DMS79 (cell line): ENCODE data around the gene GEMIN4.
"Not testable (repeated sequence)": the region's sequence is repeated elsewhere in the genome, so short reads cannot be mapped to it uniquely, and the experiment has no call there.

Experiments used
- DNase-seq: peaks from one replicate; lab custom pipeline; 2025; lab: John Stamatoyannopoulos, UW

Gene GEMIN4

DNA sequence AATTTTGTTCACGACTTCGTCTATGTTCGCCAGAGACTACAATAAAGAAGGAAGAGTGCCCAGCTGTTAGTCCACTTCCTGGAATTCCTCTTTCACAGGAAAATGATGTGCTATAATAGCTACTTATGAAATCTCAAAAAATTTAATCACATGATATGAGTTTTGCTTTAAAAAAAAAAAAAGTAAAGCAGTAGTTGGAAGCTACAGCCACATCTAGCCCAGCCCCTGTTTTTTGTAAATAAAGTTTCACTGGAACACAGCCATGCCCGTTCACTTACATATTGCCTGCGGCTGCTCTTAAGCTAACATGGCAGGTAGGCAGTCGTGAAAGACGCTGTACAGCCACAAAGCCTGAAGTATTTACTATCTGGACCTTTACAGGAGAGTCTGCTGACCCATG lies 52.7 kb downstream of the GEMIN4 start:
- DNase-seq, result no peak

DNA sequence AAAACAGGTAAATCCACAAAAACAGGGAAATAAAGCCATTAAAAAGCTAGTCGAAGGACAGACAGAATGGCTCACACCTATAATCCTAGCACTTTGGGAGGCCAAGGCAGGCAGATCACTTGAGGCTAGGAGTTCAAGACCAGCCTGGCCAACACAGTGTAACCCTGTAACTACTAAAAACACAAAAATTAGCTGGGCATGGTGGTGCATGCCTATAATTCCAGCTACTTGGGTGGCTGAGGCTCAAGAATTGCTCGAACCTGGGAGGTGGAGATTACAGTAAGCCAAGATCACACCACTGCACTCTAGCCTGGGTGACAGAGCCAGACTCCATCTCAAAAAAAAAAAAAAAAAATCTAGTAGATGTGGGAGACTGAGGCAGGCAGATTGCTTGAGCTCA lies 54.0 kb downstream of the GEMIN4 start:
- DNase-seq, result not testable (repeated sequence)

DNA sequence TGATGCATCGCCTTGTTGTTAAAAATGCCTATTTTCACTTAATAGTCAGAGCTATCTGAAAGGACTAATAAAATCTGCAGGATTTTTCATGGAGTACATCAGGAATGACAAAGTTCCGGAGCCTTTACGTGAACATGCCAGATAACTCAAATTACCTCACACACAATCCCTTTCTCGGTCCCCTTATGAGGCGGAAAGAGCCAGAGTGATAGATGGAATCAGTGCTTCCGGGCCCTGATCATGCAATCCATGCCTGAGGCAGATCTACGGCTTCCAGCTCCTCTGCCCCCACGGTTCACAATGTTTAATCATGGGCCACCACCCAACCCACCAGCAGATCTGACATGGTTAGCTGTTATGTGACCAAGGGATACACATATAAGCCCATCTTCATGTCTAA lies 54.4 kb downstream of the GEMIN4 start:
- DNase-seq, result no peak

DNA sequence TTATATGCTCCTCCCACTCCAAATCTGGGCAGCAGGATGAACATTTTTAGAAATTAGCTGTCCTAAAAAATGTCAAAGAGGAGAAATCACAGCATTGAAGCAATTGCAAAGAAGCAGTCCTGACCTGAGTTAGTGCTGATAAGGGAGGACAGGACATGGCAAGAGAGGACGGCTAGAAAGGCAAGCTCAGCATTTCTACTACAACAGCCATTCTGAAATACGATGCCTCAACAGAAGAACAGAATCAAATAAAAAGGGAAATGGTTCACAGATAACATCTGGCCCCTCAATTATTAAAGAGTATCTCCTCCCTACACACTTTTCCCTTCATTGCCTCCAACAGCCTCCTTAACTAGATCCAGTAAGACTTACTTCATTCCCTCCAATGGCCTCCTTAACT lies 55.7 kb downstream of the GEMIN4 start:
- no peak for DNase-seq
